Measurements from ENCODE around the gene PIM2. TPM values are rescaled to one million over a fixed set of nuclear protein-coding genes. Genes with fewer than 3 reads are reported as not detected.
A peak's percentile ranks its signal among the peaks of the same experiment; 100 is the strongest.

The PIM2 gene
- total and polyA plus RNA-seq, 7 donors, result 2.4 to 42.0 (median 6.6) TPM

- Histone ChIP-seq H3K36me3 (peaks cover 0 to 13% (median 2%) of the 10 kb centered on the region in 4 donors), H3K9me3 (no peaks in the 10 kb centered on the region), H3K4me3 (peak within 1 kb of the TSS; percentile 45 to 71 (median 70)), H3K27me3 (no peaks in the 10 kb centered on the region), H3K4me1 (peaks cover 0 to 49% (median 30%) of the 10 kb centered on the region in 4 donors), H3K27ac (peak within 1 kb of the TSS; percentile 89 to 90 (median 90))
- no peak for TF ChIP-seq EP300 (IDR thresholded peaks at IDR 0.05)
- no peak for TF ChIP-seq POLR2A (IDR thresholded peaks at IDR 0.05)
- no peak for TF ChIP-seq CTCF (IDR thresholded peaks at IDR 0.05)
- TF ChIP-seq POLR2AphosphoS5 (IDR thresholded peaks at IDR 0.05), result peak in 1 of 4 donors; percentile 10
- WGBS, 2 donors, result 0 to 1% methylated on average over 53 of the region's 53 CpGs
- intact Hi-C loops (cut with DNase I), result loop anchor here (5.0 to 10.0 kb wide), 3 partner anchors 65 to 263 kb away; partner anchors contain the start of genes HDAC6 and SUV39H1
- DNase-seq, result no peak
These were observed 38.6 kb upstream of the PIM2 start, which contains the start of gene OTUD5 for GRCh38 chrX:48957477-48957826. Gene OTUD5, minus strand, starts transcription at chrX:48957607. Its CDS starts 37 bp downstream, at chrX:48957570.

GRCh38 chrX:48956728-48957414 is 38.0 kb upstream of the PIM2 start:
- Histone ChIP-seq H3K4me3 (peak overlapping the region; percentile 45 to 71 (median 70)), H3K9me3 (no peaks in the 10 kb centered on the region), H3K4me1 (peaks cover 0 to 54% (median 31%) of the 10 kb centered on the region in 4 donors), H3K36me3 (peaks cover 0 to 13% (median 2%) of the 10 kb centered on the region in 4 donors), H3K27me3 (no peaks in the 10 kb centered on the region), H3K27ac (peak overlapping the region; percentile 89 to 90 (median 90))
- WGBS, 2 donors, result 1 to 2% methylated on average over 61 of the region's 61 CpGs
- intact Hi-C loops (cut with DNase I), result loop anchor here (5.0 to 10.0 kb wide), 3 partner anchors 65 to 262 kb away; partner anchors contain the start of genes HDAC6 and SUV39H1
- no peak for TF ChIP-seq CTCF (IDR thresholded peaks at IDR 0.05)
- no peak for TF ChIP-seq EP300 (IDR thresholded peaks at IDR 0.05)
- TF ChIP-seq POLR2AphosphoS5 (IDR thresholded peaks at IDR 0.05), result no peak
- TF ChIP-seq POLR2A (IDR thresholded peaks at IDR 0.05), result no peak
- no peak for DNase-seq

GRCh38 chrX:48948589-48948988 is 29.8 kb upstream of the PIM2 start:
- Histone ChIP-seq H3K27ac (no peak overlapping the region), H3K4me3 (no peak overlapping the region), H3K27me3 (no peaks in the 10 kb centered on the region), H3K36me3 (peaks cover 0 to 5% (median 0%) of the 10 kb centered on the region in 4 donors), H3K9me3 (no peaks in the 10 kb centered on the region), H3K4me1 (peaks cover 0 to 30% (median 11%) of the 10 kb centered on the region in 4 donors)
- no peak for DNase-seq
- intact Hi-C loops (cut with DNase I), result no loop called here
- no peak for TF ChIP-seq POLR2AphosphoS5 (IDR thresholded peaks at IDR 0.05)
- no peak for TF ChIP-seq CTCF (IDR thresholded peaks at IDR 0.05)
- TF ChIP-seq POLR2A (IDR thresholded peaks at IDR 0.05), result no peak
- TF ChIP-seq EP300 (IDR thresholded peaks at IDR 0.05), result no peak
- WGBS, 2 donors, result 94 to 100% methylated on average over 1 of the region's 1 CpG

GRCh38 chrX:48945517-48946348 is 26.9 kb upstream of the PIM2 start:
- no peak for DNase-seq
- TF ChIP-seq CTCF (IDR thresholded peaks at IDR 0.05), result peak in 2 of 4 experiments; percentile 21 to 51
- no peak for TF ChIP-seq POLR2A (IDR thresholded peaks at IDR 0.05)
- Histone ChIP-seq H3K4me1 (peaks cover 0 to 13% (median 0%) of the 10 kb centered on the region in 4 donors), H3K27ac (no peak overlapping the region), H3K27me3 (no peaks in the 10 kb centered on the region), H3K4me3 (no peak overlapping the region), H3K36me3 (peaks cover 0 to 5% (median 0%) of the 10 kb centered on the region in 4 donors), H3K9me3 (no peaks in the 10 kb centered on the region)
- 59 to 62% methylated on average over 8 of the region's 8 CpGs for WGBS, 2 donors
- intact Hi-C loops (cut with DNase I), result no loop called here

Measured in sigmoid colon (tissue), 7 donors.